ENCODE measurements around the gene GRIA1. TPM values are rescaled to one million over a fixed set of nuclear protein-coding genes. Genes with fewer than 3 reads are reported as not detected.

GRIA1 gene
- not detected in 2 replicates for total RNA-seq

DNA sequence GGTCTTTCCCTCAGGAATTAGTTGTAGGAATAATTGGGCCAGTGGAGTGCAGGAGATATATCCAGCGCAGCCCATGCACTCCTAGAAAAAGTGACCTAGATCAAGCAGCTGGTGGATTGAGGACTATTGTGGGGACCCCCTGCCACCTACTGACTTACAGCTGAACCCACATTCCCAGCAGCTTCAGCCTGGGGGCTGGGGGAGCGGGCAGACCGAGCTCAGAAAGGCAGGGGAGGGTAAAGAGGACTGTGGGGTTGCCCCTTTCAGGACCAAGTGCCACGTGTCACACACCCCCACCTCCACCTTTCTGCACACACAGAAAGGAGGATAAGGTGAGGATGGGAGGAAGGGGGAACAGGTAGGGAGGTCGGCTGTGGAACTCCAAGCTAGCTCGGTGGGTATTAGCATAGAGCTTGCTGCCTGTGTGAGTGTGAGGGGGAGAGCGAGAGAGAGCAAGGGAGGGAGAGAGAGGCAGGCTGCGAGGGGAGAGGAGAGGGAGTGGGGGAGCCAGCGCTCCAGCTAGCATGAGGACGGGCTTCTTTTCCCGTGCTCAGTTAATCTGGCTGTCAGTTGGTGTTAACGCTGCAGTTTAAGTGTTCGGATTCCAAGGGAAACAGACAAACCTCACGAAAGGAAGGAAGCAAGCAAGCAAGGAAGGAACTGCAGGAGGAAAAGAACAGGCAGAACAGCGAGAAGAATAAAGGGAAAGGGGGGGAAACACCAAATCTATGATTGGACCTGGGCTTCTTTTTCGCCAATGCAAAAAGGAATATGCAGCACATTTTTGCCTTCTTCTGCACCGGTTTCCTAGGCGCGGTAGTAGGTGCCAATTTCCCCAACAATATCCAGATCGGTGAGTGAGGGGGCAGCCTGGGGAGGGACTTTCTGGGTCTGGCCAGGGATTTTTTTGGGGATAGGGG lies at the start of gene GRIA1:
GRIA1 (plus strand) TSS at position 553 of the 920 bp plus-strand sequence.
- H3K4me3 Mint-ChIP-seq (ENCODE audit: low read depth), result no peak within 1 kb of the TSS
- DNase-seq (ENCODE audit: low spot score), result no peak
- no peaks in the 10 kb centered on the region for H3K4me1 Mint-ChIP-seq (ENCODE audit: low read depth)
- no peaks in the 10 kb centered on the region for H3K9me3 Mint-ChIP-seq
- H3K27ac Mint-ChIP-seq, result no peak within 1 kb of the TSS
- H3K36me3 Mint-ChIP-seq (ENCODE audit: low read depth), result no peaks in the 10 kb centered on the region
- peaks cover 17% of the 10 kb centered on the region for H3K27me3 Mint-ChIP-seq (ENCODE audit: low read depth)
- intact Hi-C loops (cut with micrococcal nuclease), result no loop called here

- intact Hi-C loops (cut with micrococcal nuclease), result no loop called here
- no peaks in the 10 kb centered on the region for H3K36me3 Mint-ChIP-seq (ENCODE audit: low read depth)
- no peak overlapping the region for H3K27ac Mint-ChIP-seq
- H3K4me1 Mint-ChIP-seq (ENCODE audit: low read depth), result no peaks in the 10 kb centered on the region
- H3K9me3 Mint-ChIP-seq, result no peaks in the 10 kb centered on the region
- no peak overlapping the region for H3K4me3 Mint-ChIP-seq (ENCODE audit: low read depth)
- H3K27me3 Mint-ChIP-seq (ENCODE audit: low read depth), result no peaks in the 10 kb centered on the region
- DNase-seq (ENCODE audit: low spot score), result no peak
These were observed 44.4 kb upstream of the GRIA1 start for GRCh38 chr5:153445875-153446579.

DNA sequence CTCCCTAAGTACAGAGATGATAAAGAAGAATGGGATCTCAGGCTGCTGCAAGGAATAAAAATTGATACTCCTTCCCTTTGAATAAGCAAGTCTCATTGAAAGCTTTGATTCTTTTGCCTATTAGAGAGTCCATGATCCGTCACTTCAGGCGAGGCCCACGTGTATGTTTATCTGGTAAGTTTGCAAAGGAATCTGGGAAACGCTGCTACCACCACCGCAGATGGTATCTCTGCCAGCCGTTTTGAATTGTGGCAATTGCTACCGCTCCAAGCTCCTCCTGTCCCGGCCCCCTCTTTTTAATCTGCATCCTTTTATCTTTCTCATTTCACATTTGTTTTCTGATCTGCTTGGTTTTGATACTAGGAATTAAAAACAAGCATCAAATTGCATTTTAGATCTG lies 42.9 kb upstream of the GRIA1 start:
- Mint-ChIP-seq H3K9me3 (no peaks in the 10 kb centered on the region), H3K36me3 (ENCODE audit: low read depth) (no peaks in the 10 kb centered on the region), H3K27ac (no peak overlapping the region), H3K4me3 (ENCODE audit: low read depth) (no peak overlapping the region), H3K4me1 (ENCODE audit: low read depth) (no peaks in the 10 kb centered on the region), H3K27me3 (ENCODE audit: low read depth) (no peaks in the 10 kb centered on the region)
- no peak for DNase-seq (ENCODE audit: low spot score)
- intact Hi-C loops (cut with micrococcal nuclease), result no loop called here

GRCh38 chr5:153456354-153456753 lies 34.1 kb upstream of the GRIA1 start:
- Mint-ChIP-seq H3K27ac (no peak overlapping the region), H3K27me3 (ENCODE audit: low read depth) (no peaks in the 10 kb centered on the region), H3K36me3 (ENCODE audit: low read depth) (no peaks in the 10 kb centered on the region), H3K4me1 (ENCODE audit: low read depth) (no peaks in the 10 kb centered on the region), H3K4me3 (ENCODE audit: low read depth) (no peak overlapping the region), H3K9me3 (no peaks in the 10 kb centered on the region)
- intact Hi-C loops (cut with micrococcal nuclease), result no loop called here
- DNase-seq (ENCODE audit: low spot score), result no peak

DNA sequence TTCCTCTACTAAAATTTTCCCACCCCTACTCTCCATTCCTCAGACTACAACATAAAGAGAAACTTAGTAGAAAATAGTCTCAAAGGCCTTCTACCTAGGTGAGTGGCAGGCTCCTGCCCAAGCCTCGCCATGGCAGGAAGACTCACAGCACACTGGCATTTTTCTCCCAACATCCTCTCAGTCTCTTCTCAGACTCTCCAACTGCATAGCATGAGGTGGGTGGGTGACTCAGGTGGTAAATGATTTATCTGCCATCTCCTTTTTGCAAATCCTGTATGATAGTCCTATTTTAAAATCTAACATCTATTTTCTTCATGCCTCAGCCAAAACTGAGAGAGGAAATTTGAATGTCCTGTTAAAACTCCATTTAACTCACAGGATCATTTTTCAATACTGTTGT lies 33.5 kb upstream of the GRIA1 start:
- no peak for DNase-seq (ENCODE audit: low spot score)
- Mint-ChIP-seq H3K36me3 (ENCODE audit: low read depth) (no peaks in the 10 kb centered on the region), H3K9me3 (no peaks in the 10 kb centered on the region)

DNA sequence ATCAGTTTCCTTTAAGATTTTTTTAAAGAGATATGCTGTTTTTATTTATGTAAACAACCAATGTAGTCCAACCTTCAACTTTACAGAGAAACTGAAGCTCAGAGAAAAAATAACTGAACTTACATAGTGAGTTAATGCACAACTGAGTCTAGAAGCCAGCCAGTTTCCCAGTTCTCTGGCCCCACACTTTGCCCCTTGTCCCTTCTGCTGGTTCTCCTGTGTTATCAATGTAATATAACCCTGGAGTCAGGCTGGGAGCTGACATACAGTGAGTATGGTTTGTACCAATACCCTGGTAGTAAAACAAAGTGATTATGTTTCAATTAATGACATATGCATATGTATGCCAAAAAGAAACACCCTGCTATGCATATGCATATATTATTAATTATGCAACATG lies 32.2 kb upstream of the GRIA1 start:
- no peaks in the 10 kb centered on the region for H3K9me3 Mint-ChIP-seq
- H3K4me1 Mint-ChIP-seq (ENCODE audit: low read depth), result no peaks in the 10 kb centered on the region
- no peaks in the 10 kb centered on the region for H3K27me3 Mint-ChIP-seq (ENCODE audit: low read depth)
- no peak overlapping the region for H3K4me3 Mint-ChIP-seq (ENCODE audit: low read depth)
- intact Hi-C loops (cut with micrococcal nuclease), result no loop called here
- no peak overlapping the region for H3K27ac Mint-ChIP-seq
- DNase-seq (ENCODE audit: low spot score), result no peak
- H3K36me3 Mint-ChIP-seq (ENCODE audit: low read depth), result no peaks in the 10 kb centered on the region

More for the DNA sequence above, 33.5 kb upstream of the GRIA1 start:
- H3K27me3 Mint-ChIP-seq (ENCODE audit: low read depth), result no peaks in the 10 kb centered on the region
- H3K4me1 Mint-ChIP-seq (ENCODE audit: low read depth), result no peaks in the 10 kb centered on the region
- H3K4me3 Mint-ChIP-seq (ENCODE audit: low read depth), result no peak overlapping the region
- intact Hi-C loops (cut with micrococcal nuclease), result no loop called here
- H3K27ac Mint-ChIP-seq, result no peak overlapping the region

GRCh38 chr5:153459051-153459743 lies 31.3 kb upstream of the GRIA1 start:
- Mint-ChIP-seq H3K27me3 (ENCODE audit: low read depth) (no peaks in the 10 kb centered on the region), H3K4me3 (ENCODE audit: low read depth) (no peak overlapping the region), H3K36me3 (ENCODE audit: low read depth) (no peaks in the 10 kb centered on the region), H3K4me1 (ENCODE audit: low read depth) (no peaks in the 10 kb centered on the region), H3K27ac (no peak overlapping the region), H3K9me3 (no peaks in the 10 kb centered on the region)
- intact Hi-C loops (cut with micrococcal nuclease), result no loop called here
- DNase-seq (ENCODE audit: low spot score), result no peak

GRCh38 chr5:153460421-153460820 lies 30.0 kb upstream of the GRIA1 start:
- Mint-ChIP-seq H3K27me3 (ENCODE audit: low read depth) (no peaks in the 10 kb centered on the region), H3K4me3 (ENCODE audit: low read depth) (no peak overlapping the region), H3K27ac (no peak overlapping the region), H3K36me3 (ENCODE audit: low read depth) (no peaks in the 10 kb centered on the region), H3K4me1 (ENCODE audit: low read depth) (no peaks in the 10 kb centered on the region), H3K9me3 (no peaks in the 10 kb centered on the region)
- DNase-seq (ENCODE audit: low spot score), result no peak
- intact Hi-C loops (cut with micrococcal nuclease), result no loop called here

GRCh38 chr5:153461341-153461740 lies 29.1 kb upstream of the GRIA1 start:
- intact Hi-C loops (cut with micrococcal nuclease), result no loop called here
- no peaks in the 10 kb centered on the region for H3K27me3 Mint-ChIP-seq (ENCODE audit: low read depth)
- no peak for DNase-seq (ENCODE audit: low spot score)
- no peak overlapping the region for H3K4me3 Mint-ChIP-seq (ENCODE audit: low read depth)
- H3K4me1 Mint-ChIP-seq (ENCODE audit: low read depth), result no peaks in the 10 kb centered on the region
- no peaks in the 10 kb centered on the region for H3K9me3 Mint-ChIP-seq
- H3K27ac Mint-ChIP-seq, result no peak overlapping the region
- H3K36me3 Mint-ChIP-seq (ENCODE audit: low read depth), result no peaks in the 10 kb centered on the region

DNA sequence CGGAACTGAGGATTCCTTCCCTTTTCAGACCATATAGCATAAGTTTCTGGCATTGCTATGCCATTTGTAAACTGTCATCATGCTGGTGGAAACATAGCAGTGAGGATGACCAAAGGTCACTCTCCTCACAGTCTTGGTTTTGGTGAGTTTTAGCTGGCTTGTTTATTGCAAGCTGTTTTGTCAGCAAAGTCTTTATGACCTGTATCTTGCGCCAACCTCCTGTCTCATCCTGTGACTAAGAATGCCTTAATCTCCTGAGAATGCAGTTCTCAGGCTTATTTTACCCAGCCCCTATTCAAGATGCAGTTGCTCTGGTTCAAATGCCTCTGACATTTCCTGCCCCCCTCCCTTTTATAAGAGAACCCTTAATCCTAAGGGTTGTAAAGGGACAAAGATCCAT lies 26.7 kb upstream of the GRIA1 start:
- H3K36me3 Mint-ChIP-seq (ENCODE audit: low read depth), result no peaks in the 10 kb centered on the region
- H3K9me3 Mint-ChIP-seq, result no peaks in the 10 kb centered on the region
- no peak overlapping the region for H3K4me3 Mint-ChIP-seq (ENCODE audit: low read depth)
- no peak for DNase-seq (ENCODE audit: low spot score)
- H3K27me3 Mint-ChIP-seq (ENCODE audit: low read depth), result no peaks in the 10 kb centered on the region
- H3K27ac Mint-ChIP-seq, result no peak overlapping the region
- no peaks in the 10 kb centered on the region for H3K4me1 Mint-ChIP-seq (ENCODE audit: low read depth)
- intact Hi-C loops (cut with micrococcal nuclease), result no loop called here

- H3K4me3 Mint-ChIP-seq (ENCODE audit: low read depth), result no peak overlapping the region
- H3K36me3 Mint-ChIP-seq (ENCODE audit: low read depth), result no peaks in the 10 kb centered on the region
- H3K27ac Mint-ChIP-seq, result no peak overlapping the region
- intact Hi-C loops (cut with micrococcal nuclease), result no loop called here
- no peaks in the 10 kb centered on the region for H3K27me3 Mint-ChIP-seq (ENCODE audit: low read depth)
- no peak for DNase-seq (ENCODE audit: low spot score)
- H3K4me1 Mint-ChIP-seq (ENCODE audit: low read depth), result no peaks in the 10 kb centered on the region
- H3K9me3 Mint-ChIP-seq, result no peaks in the 10 kb centered on the region
These were observed 22.9 kb upstream of the GRIA1 start for GRCh38 chr5:153467546-153467945.

GRCh38 chr5:153469423-153469822 lies 21.0 kb upstream of the GRIA1 start:
- H3K27ac Mint-ChIP-seq, result no peak overlapping the region
- no peaks in the 10 kb centered on the region for H3K9me3 Mint-ChIP-seq
- no peaks in the 10 kb centered on the region for H3K36me3 Mint-ChIP-seq (ENCODE audit: low read depth)
- intact Hi-C loops (cut with micrococcal nuclease), result no loop called here
- H3K4me1 Mint-ChIP-seq (ENCODE audit: low read depth), result no peaks in the 10 kb centered on the region
- H3K27me3 Mint-ChIP-seq (ENCODE audit: low read depth), result no peaks in the 10 kb centered on the region
- no peak for DNase-seq (ENCODE audit: low spot score)
- H3K4me3 Mint-ChIP-seq (ENCODE audit: low read depth), result no peak overlapping the region

DNA sequence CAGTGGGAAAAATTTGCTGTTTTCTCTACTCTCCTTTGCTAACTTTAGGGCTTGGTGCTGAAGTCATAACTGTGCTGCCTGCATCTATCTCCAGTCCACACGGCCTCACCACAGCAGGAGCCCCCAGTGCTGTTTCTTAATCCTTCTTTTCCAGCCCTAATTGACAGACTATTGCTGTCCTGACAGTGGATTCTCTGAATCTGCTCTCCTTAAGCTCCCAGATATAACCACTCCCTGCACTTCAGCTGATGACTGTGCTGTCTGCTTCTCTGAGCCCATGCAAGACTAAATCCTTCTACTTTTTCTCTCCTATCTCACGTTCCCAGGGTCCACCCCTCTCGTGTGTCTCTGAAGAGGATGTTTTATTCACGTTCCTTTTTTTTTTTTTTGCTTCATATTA lies 19.7 kb upstream of the GRIA1 start:
- no peak overlapping the region for H3K27ac Mint-ChIP-seq
- no peaks in the 10 kb centered on the region for H3K36me3 Mint-ChIP-seq (ENCODE audit: low read depth)
- H3K4me1 Mint-ChIP-seq (ENCODE audit: low read depth), result no peaks in the 10 kb centered on the region
- no peaks in the 10 kb centered on the region for H3K9me3 Mint-ChIP-seq
- H3K27me3 Mint-ChIP-seq (ENCODE audit: low read depth), result no peaks in the 10 kb centered on the region
- DNase-seq (ENCODE audit: low spot score), result no peak
- intact Hi-C loops (cut with micrococcal nuclease), result no loop called here
- no peak overlapping the region for H3K4me3 Mint-ChIP-seq (ENCODE audit: low read depth)
